Breast epithelium (tissue), 3 donors: ENCODE results near the gene GPER1.

Experiments used
- POLR2A ChIP-seq: fragments of 450-650 bp; IDR thresholded peaks from one replicate; pipeline ENCODE4 v1.6.1; 2016; ENCODE audit warnings: antibody characterized with exemption, mild to moderate bottlenecking, moderate library complexity
- POLR2AphosphoS5 ChIP-seq, 3 donors: sonication (generic); formaldehyde crosslinking; IDR thresholded peaks; one replicate each; pipeline ENCODE4 v1.6.1; 2017; ENCODE audit warnings: antibody characterized with exemption in 3 of 3

GRCh38 chr7:1090686-1091643, 3.1 kb downstream of the GPER1 start:
- TF ChIP-seq POLR2A (no peak), POLR2AphosphoS5 (IDR thresholded peaks at IDR 0.05) (no peak)
